Measurements from ENCODE around the gene UBALD1. TPM values are rescaled to one million over a fixed set of nuclear protein-coding genes. Genes with fewer than 3 reads are reported as not detected.

Gene UBALD1
- total RNA-seq, 1 experiment from 2014 or later, result 45.9 TPM

DNA sequence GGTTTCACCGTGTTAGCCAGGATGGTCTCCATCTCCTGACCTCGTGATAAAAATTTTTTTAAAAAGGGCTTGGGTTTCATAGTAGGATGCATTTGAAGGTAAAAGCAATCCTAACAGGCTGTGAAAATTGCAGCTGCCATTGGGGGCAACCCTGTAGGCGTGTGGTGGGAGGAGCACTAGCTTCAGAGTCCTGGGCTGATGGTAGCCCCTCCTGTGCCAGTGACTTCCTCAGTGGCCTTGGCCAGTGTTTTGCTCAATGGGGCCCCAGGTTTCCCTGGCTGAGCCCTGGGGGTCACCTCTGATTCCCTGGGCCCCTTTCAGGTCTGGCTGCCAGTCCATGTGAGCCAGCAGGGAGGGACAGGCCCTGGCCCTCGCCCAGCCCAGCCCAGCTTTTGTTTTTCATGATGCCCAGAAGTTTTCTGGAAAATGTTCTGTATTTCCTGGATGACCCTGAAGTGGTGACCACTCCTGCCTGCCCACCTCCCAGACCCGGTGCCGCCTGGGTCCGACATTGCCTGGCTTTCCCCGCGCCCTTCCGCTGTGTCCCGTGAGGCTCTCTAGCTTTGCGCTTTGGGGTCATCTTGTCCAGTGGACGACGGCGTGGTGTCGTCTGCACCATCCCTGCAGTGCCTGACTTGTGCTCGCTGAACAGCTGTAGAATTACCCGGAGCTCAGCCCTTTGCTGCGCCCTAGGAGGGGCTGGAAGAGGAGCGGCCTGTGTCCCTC, 19.4 kb upstream of the UBALD1 start:
- Histone ChIP-seq H4K20me1 (ENCODE audit: insufficient read depth) (no peaks in the 10 kb centered on the region), H2AFZ (ENCODE audit: low read depth, low read length, poor library complexity, severe bottlenecking) (no peak overlapping the region), H3K9ac (ENCODE audit: low read length) (no peak overlapping the region), H3K4me2 (ENCODE audit: low read length) (no peak overlapping the region), H3K4me3 (replicated peaks in 1 of 2; ENCODE audit: low read depth in 1 of 2, low read length in 2 of 2) (no peak overlapping the region), H3K9me3 (ENCODE audit: control insufficient read depth in 1 of 2, insufficient read depth in 1 of 2, low read depth in 1 of 2, low read length in 2 of 2) (peaks cover 3 to 6% of the 10 kb centered on the region in 2 experiments; a peak in 1 of 4 replicates), H3K27me3 (ENCODE audit: insufficient read depth, low read length) (no peaks in the 10 kb centered on the region), H3K9me2 (ENCODE audit: insufficient read depth) (no peaks in the 10 kb centered on the region), H3K4me1 (ENCODE audit: control insufficient read depth in 1 of 2, insufficient read depth in 2 of 2, low read length in 2 of 2) (no peaks in the 10 kb centered on the region), H3K27ac (ENCODE audit: low read depth, low read length) (no peak overlapping the region), H3K36me3 (ENCODE audit: control insufficient read depth in 1 of 2, insufficient read depth in 2 of 2, low read length in 2 of 2) (peaks cover 0 to 2% of the 10 kb centered on the region in 2 experiments; a peak in 3 of 4 replicates), H3K79me2 (ENCODE audit: insufficient read depth, low read length) (peaks cover 74% of the 10 kb centered on the region)
- BruUV-seq (replicated peaks), result no TSS peak
- POLR2A ChIA-PET, result no interaction called here
- ATAC-seq, result no peak
- CTCF ChIA-PET, result interaction anchor here (0.7 to 1.6 kb wide), 2 partner anchors 10 to 16 kb away, joined by 3 to 9 read pairs; partner anchors contain the start of gene MGRN1
- RAD21 ChIA-PET (ENCODE audit: low non-redundant PET in 1 of 2, low total read pairs in 2 of 2, uncharacterized antibody in 2 of 2, unreplicated experiment in 2 of 2), result no interaction called here
- TF ChIP-seq ELF1 (IDR thresholded peaks at IDR 0.05; ENCODE audit: borderline replicate concordance, low read depth) (no peak), FOSL1 (IDR thresholded peaks at IDR 0.05; ENCODE audit: low read depth) (no peak), EGR1 (IDR thresholded peaks at IDR 0.05; ENCODE audit: low read depth) (no peak), EZH2 (IDR thresholded peaks at IDR 0.05) (no peak), RAD21 (IDR thresholded peaks at IDR 0.05; ENCODE audit: low read depth) (no peak), ZFX (IDR thresholded peaks at IDR 0.05) (no peak), POLR2A (IDR thresholded peaks at IDR 0.05; ENCODE audit: borderline replicate concordance, extremely low read depth, insufficient read depth, insufficient read length) (no peak), SRF (IDR thresholded peaks at IDR 0.05; ENCODE audit: low read depth) (no peak), EZH2phosphoT487 (IDR thresholded peaks at IDR 0.05; ENCODE audit: borderline replicate concordance) (no peak), TCF7L2 (IDR thresholded peaks at IDR 0.05; ENCODE audit: borderline replicate concordance, extremely low read depth, insufficient read depth, insufficient read length) (no peak), YY1 (IDR thresholded peaks at IDR 0.05; ENCODE audit: extremely low read depth, insufficient replicate concordance, low read depth, low read length) (no peak), POLR2AphosphoS5 (IDR thresholded peaks at IDR 0.05; ENCODE audit: low read depth, low read length) (no peak), SP1 (IDR thresholded peaks at IDR 0.05; ENCODE audit: low read depth) (no peak), JUND (IDR thresholded peaks at IDR 0.05) (no peak), CEBPB (IDR thresholded peaks at IDR 0.05; ENCODE audit: low read depth) (no peak), CBX3 (IDR thresholded peaks at IDR 0.05; ENCODE audit: low read depth) (no peak)
- TF ChIP-seq, protein P1, sequence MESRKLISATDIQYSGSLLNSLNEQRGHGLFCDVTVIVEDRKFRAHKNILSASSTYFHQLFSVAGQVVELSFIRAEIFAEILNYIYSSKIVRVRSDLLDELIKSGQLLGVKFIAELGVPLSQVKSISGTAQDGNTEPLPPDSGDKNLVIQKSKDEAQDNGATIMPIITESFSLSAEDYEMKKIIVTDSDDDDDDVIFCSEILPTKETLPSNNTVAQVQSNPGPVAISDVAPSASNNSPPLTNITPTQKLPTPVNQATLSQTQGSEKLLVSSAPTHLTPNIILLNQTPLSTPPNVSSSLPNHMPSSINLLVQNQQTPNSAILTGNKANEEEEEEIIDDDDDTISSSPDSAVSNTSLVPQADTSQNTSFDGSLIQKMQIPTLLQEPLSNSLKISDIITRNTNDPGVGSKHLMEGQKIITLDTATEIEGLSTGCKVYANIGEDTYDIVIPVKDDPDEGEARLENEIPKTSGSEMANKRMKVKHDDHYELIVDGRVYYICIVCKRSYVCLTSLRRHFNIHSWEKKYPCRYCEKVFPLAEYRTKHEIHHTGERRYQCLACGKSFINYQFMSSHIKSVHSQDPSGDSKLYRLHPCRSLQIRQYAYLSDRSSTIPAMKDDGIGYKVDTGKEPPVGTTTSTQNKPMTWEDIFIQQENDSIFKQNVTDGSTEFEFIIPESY (IDR thresholded peaks at IDR 0.05; ENCODE audit: extremely low read depth, insufficient replicate concordance, low read length), result no peak
- TF ChIP-seq, protein P2, sequence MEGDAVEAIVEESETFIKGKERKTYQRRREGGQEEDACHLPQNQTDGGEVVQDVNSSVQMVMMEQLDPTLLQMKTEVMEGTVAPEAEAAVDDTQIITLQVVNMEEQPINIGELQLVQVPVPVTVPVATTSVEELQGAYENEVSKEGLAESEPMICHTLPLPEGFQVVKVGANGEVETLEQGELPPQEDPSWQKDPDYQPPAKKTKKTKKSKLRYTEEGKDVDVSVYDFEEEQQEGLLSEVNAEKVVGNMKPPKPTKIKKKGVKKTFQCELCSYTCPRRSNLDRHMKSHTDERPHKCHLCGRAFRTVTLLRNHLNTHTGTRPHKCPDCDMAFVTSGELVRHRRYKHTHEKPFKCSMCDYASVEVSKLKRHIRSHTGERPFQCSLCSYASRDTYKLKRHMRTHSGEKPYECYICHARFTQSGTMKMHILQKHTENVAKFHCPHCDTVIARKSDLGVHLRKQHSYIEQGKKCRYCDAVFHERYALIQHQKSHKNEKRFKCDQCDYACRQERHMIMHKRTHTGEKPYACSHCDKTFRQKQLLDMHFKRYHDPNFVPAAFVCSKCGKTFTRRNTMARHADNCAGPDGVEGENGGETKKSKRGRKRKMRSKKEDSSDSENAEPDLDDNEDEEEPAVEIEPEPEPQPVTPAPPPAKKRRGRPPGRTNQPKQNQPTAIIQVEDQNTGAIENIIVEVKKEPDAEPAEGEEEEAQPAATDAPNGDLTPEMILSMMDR (IDR thresholded peaks at IDR 0.05 in 2 of 3, conservative IDR thresholded peaks at IDR 0.05 in 1 of 3; ENCODE audit: borderline replicate concordance in 1 of 3, insufficient read depth in 1 of 3, low read depth in 2 of 3, low read length in 2 of 3), result no peak
- TF ChIP-seq, protein P3, sequence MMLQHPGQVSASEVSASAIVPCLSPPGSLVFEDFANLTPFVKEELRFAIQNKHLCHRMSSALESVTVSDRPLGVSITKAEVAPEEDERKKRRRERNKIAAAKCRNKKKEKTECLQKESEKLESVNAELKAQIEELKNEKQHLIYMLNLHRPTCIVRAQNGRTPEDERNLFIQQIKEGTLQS (IDR thresholded peaks at IDR 0.05), result no peak
- TF ChIP-seq, protein P4, sequence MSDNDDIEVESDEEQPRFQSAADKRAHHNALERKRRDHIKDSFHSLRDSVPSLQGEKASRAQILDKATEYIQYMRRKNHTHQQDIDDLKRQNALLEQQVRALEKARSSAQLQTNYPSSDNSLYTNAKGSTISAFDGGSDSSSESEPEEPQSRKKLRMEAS (IDR thresholded peaks at IDR 0.05), result no peak
- intact Hi-C loops (cut with micrococcal nuclease), result no loop called here
- no peak for DNase-seq (ENCODE audit: low read depth, low spot score)

All from HCT116 (cell line).